Natural killer cell (primary cell): ENCODE results near the gene PMM2. TPM values are rescaled to one million over a fixed set of nuclear protein-coding genes. Genes with fewer than 3 reads are reported as not detected.

Experiments
- ATAC-seq, 3 donors: fragments of 150-1000 bp in 2 of 3; fragments of 200-7000 bp in 1 of 3; cut with Tn5 transposase; 1 replicate in 1 of 3; 2 replicates in 2 of 3; pipeline ENCODE4 v1.10.0; 2021; ENCODE audit warnings: mild to moderate bottlenecking in 2 of 3, moderate library complexity in 2 of 3
- DNase-seq, 2 donors: peaks; one replicate each; pipeline versions ENCODE4 v3.0.0 to v3.0.0-alpha.2; 2013 to 2021; ENCODE audit warnings: mixed read lengths in 1 of 2
- H3K27ac ChIP-seq: one replicate; pipeline ENCODE4 v1.5.1; 2013; ENCODE audit warnings: mild to moderate bottlenecking, low read length
- H3K27me3 ChIP-seq: one replicate; pipeline ENCODE4 v1.6.1; 2013; ENCODE audit warnings: low read length; ENCODE audit not compliant: control insufficient read depth, insufficient read depth
- H3K36me3 ChIP-seq: one replicate; pipeline ENCODE4 v1.6.1; 2013; ENCODE audit warnings: low read length; ENCODE audit not compliant: control insufficient read depth, insufficient read depth
- H3K4me1 ChIP-seq: one replicate; pipeline ENCODE4 v1.6.1; 2013; ENCODE audit warnings: low read length; ENCODE audit not compliant: control insufficient read depth, insufficient read depth
- H3K4me3 ChIP-seq: one replicate; pipeline ENCODE4 v1.5.1; 2013; ENCODE audit warnings: low read length
- H3K9me3 ChIP-seq: one replicate; pipeline ENCODE4 v1.6.1; 2013; ENCODE audit warnings: low read length; ENCODE audit not compliant: control insufficient read depth, insufficient read depth
- H3K27ac Mint-ChIP-seq, 2 donors: one replicate each; pipeline ENCODE4 v1.8.0; 2022; ENCODE audit warnings: mild to moderate bottlenecking in 2 of 2, mixed read lengths in 2 of 2, moderate library complexity in 1 of 2
- H3K27me3 Mint-ChIP-seq, 2 donors: one replicate each; pipeline ENCODE4 v1.8.0; 2022; ENCODE audit warnings: low read depth in 2 of 2, mixed read lengths in 2 of 2
- H3K36me3 Mint-ChIP-seq: one replicate; pipeline ENCODE4 v1.8.0; 2022; ENCODE audit warnings: mixed read lengths
- H3K4me1 Mint-ChIP-seq, 2 donors: one replicate each; pipeline ENCODE4 v1.8.0; 2022; ENCODE audit warnings: mixed read lengths in 2 of 2
- H3K4me3 Mint-ChIP-seq: one replicate; pipeline ENCODE4 v1.8.0; 2022; ENCODE audit warnings: mild to moderate bottlenecking, moderate library complexity, mixed read lengths
- H3K9me3 Mint-ChIP-seq, 2 donors: one replicate each; pipeline ENCODE4 v1.8.0; 2022; ENCODE audit warnings: mixed read lengths in 2 of 2
- CTCF ChIP-seq: fragments of 200-600 bp; IDR thresholded peaks from one replicate; pipeline ENCODE4 v1.8.0; 2022; ENCODE audit warnings: antibody characterized with exemption
- WGBS: methylation state at CpG from one replicate; pipeline ENCODE4 v1.1.7; 2013; ENCODE audit warnings: missing lambda C conversion rate; ENCODE audit not compliant: insufficient coverage; 5-methylcytosine and 5-hydroxymethylcytosine counted together
- intact Hi-C: fragments of 100-400 bp; cut with micrococcal nuclease; formaldehyde crosslinking; loops from one replicate; pipeline ENCODE4 v1.14.2; 2022
- total RNA-seq, 4 donors: library from RNA; stranded (reverse); fragments of 120-200 nt in 1 of 4; gene quantifications; one replicate each; pipeline versions ENCODE4 v1.2.3 to v1.2.4, GENCODE V29; 2013 to 2022

PMM2 gene
- total RNA-seq, 3 donors from 2014 or later (not counting 1 experiment from before 2014, with no cell fraction given), result 33.4 to 37.6 (median 36.4) TPM

- WGBS, result over 99% methylated on average over 5 of the region's 5 CpGs
- intact Hi-C loops, result no loop called here
- no peak for TF ChIP-seq CTCF
Measured at GRCh38 chr16:8807189-8807588, 9.6 kb downstream of the PMM2 start.

GRCh38 chr16:8808009-8808408 lies 10.4 kb downstream of the PMM2 start:
- no peaks in the 10 kb centered on the region for H3K4me1 ChIP-seq
- intact Hi-C loops, result no loop called here
- peaks cover 79% of the 10 kb centered on the region for H3K36me3 ChIP-seq
- TF ChIP-seq CTCF, result no peak
- no peak overlapping the region for H3K4me3 ChIP-seq
- H3K9me3 ChIP-seq, result no peaks in the 10 kb centered on the region
- Mint-ChIP-seq H3K4me1 (peaks cover 4% of the 10 kb centered on the region in 2 donors), H3K9me3 (no peaks in the 10 kb centered on the region), H3K27me3 (no peaks in the 10 kb centered on the region), H3K4me3 (no peak overlapping the region), H3K36me3 (peaks cover 29% of the 10 kb centered on the region), H3K27ac (no peak overlapping the region)
- H3K27ac ChIP-seq, result no peak overlapping the region
- H3K27me3 ChIP-seq, result no peaks in the 10 kb centered on the region
- 100% methylated on average over 2 of the region's 3 CpGs for WGBS
- ATAC-seq, result no peak
- DNase-seq, result no peak

More at GRCh38 chr16:8807189-8807588, 9.6 kb downstream of the PMM2 start:
- Histone ChIP-seq H3K4me1 (no peaks in the 10 kb centered on the region), H3K9me3 (no peaks in the 10 kb centered on the region), H3K27ac (no peak overlapping the region), H3K27me3 (no peaks in the 10 kb centered on the region), H3K36me3 (peaks cover 76% of the 10 kb centered on the region), H3K4me3 (no peak overlapping the region)
- peaks cover 5 to 7% of the 10 kb centered on the region in 2 donors for H3K4me1 Mint-ChIP-seq
- H3K36me3 Mint-ChIP-seq, result peaks cover 32% of the 10 kb centered on the region
- no peaks in the 10 kb centered on the region for H3K9me3 Mint-ChIP-seq
- no peak for ATAC-seq
- DNase-seq, result no peak
- H3K4me3 Mint-ChIP-seq, result no peak overlapping the region
- H3K27me3 Mint-ChIP-seq, result no peaks in the 10 kb centered on the region
- no peak overlapping the region for H3K27ac Mint-ChIP-seq

GRCh38 chr16:8808613-8809353 lies 11.1 kb downstream of the PMM2 start:
- H3K27ac Mint-ChIP-seq, result no peak overlapping the region
- H3K9me3 Mint-ChIP-seq, result no peaks in the 10 kb centered on the region
- intact Hi-C loops, result no loop called here
- ATAC-seq (no peak), DNase-seq (no peak)
- peaks cover 82% of the 10 kb centered on the region for H3K36me3 ChIP-seq
- no peaks in the 10 kb centered on the region for H3K4me1 Mint-ChIP-seq
- no peaks in the 10 kb centered on the region for H3K27me3 Mint-ChIP-seq
- no peaks in the 10 kb centered on the region for H3K4me1 ChIP-seq
- H3K27me3 ChIP-seq, result no peaks in the 10 kb centered on the region
- H3K27ac ChIP-seq, result no peak overlapping the region
- WGBS, result 97% methylated on average over 11 of the region's 11 CpGs
- no peak for TF ChIP-seq CTCF
- H3K4me3 ChIP-seq, result no peak overlapping the region
- no peaks in the 10 kb centered on the region for H3K9me3 ChIP-seq
- H3K4me3 Mint-ChIP-seq, result no peak overlapping the region
- H3K36me3 Mint-ChIP-seq, result peaks cover 25% of the 10 kb centered on the region
